ENCODE results near the gene CYP27B1. TPM values are rescaled to one million over a fixed set of nuclear protein-coding genes. Genes with fewer than 3 reads are reported as not detected.
"Not testable (repeated sequence)": the region's sequence is repeated elsewhere in the genome, so short reads cannot be mapped to it uniquely, and the experiment has no call there.

CYP27B1 gene
- total RNA-seq, 4 donors from 2014 or later = 1.2 to 4.1 (median 2.0) TPM

- Histone ChIP-seq H3K4me1 (no peaks in the 10 kb centered on the region), H3K9me3 (no peaks in the 10 kb centered on the region), H3K27ac (no peak overlapping the region), H3K4me3 (no peak overlapping the region), H3K36me3 (peaks cover 78% of the 10 kb centered on the region), H3K27me3 (no peaks in the 10 kb centered on the region)
- 95% methylated on average over 12 of the region's 12 CpGs for WGBS
- DNase-seq (ENCODE audit: low spot score in 2 of 2) = no peak
- TF ChIP-seq POLR2A (IDR thresholded peaks at IDR 0.05) (no peak), CTCF (IDR thresholded peaks at IDR 0.05) (no peak), EP300 (IDR thresholded peaks at IDR 0.05) (no peak), POLR2AphosphoS5 (IDR thresholded peaks at IDR 0.05) (no peak)
Observed at GRCh38 chr12:57715786-57716185, 51.1 kb downstream of the CYP27B1 start.

GRCh38 chr12:57715036-57715748 lies 51.7 kb downstream of the CYP27B1 start:
- H3K36me3 ChIP-seq = peaks cover 72% of the 10 kb centered on the region
- H3K4me1 ChIP-seq; H3K4me3 ChIP-seq; H3K9me3 ChIP-seq; DNase-seq (ENCODE audit: low spot score in 2 of 2); H3K27ac ChIP-seq; H3K27me3 ChIP-seq: not testable (repeated sequence)
- WGBS = 96% methylated on average over 6 of the region's 6 CpGs

- Histone ChIP-seq H3K4me3 (no peak overlapping the region), H3K27ac (no peak overlapping the region), H3K9me3 (no peaks in the 10 kb centered on the region), H3K4me1 (no peaks in the 10 kb centered on the region), H3K36me3 (peaks cover 52% of the 10 kb centered on the region), H3K27me3 (no peaks in the 10 kb centered on the region)
- WGBS = 90% methylated on average over 5 of the region's 5 CpGs
- DNase-seq (ENCODE audit: low spot score in 2 of 2) = no peak
- TF ChIP-seq POLR2A (IDR thresholded peaks at IDR 0.05) (no peak), EP300 (IDR thresholded peaks at IDR 0.05) (no peak), POLR2AphosphoS5 (IDR thresholded peaks at IDR 0.05) (no peak), CTCF (IDR thresholded peaks at IDR 0.05) (no peak)
Observed at GRCh38 chr12:57713209-57713608, 53.7 kb downstream of the CYP27B1 start.

- Histone ChIP-seq H3K4me1 (no peaks in the 10 kb centered on the region), H3K27me3 (no peaks in the 10 kb centered on the region), H3K36me3 (peaks cover 50% of the 10 kb centered on the region), H3K9me3 (no peaks in the 10 kb centered on the region), H3K27ac (no peak overlapping the region), H3K4me3 (no peak overlapping the region)
- DNase-seq (ENCODE audit: low spot score in 2 of 2) = no peak
- no peak for TF ChIP-seq POLR2AphosphoS5 (IDR thresholded peaks at IDR 0.05)
- TF ChIP-seq CTCF (IDR thresholded peaks at IDR 0.05) = no peak
- TF ChIP-seq POLR2A (IDR thresholded peaks at IDR 0.05) = no peak
- no peak for TF ChIP-seq EP300 (IDR thresholded peaks at IDR 0.05)
- WGBS = 92% methylated on average over 3 of the region's 3 CpGs
Observed at GRCh38 chr12:57712701-57713100, 54.2 kb downstream of the CYP27B1 start.

Other genes starting within 250 kb of the CYP27B1 start
- gene DDIT3, start 246.6 kb downstream of the CYP27B1 start, total RNA-seq = 10 to 100 TPM in 3 of 4 donors, 1 to 10 TPM in 1; 8.1 to 33.6 (median 14.4) TPM
- 10 to 100 TPM; 24.4 to 92.9 (median 36.8) TPM for gene MBD6, start 244.3 kb downstream of the CYP27B1 start, total RNA-seq
- gene DCTN2, start 219.9 kb downstream of the CYP27B1 start, total RNA-seq = 100 to 1,000 TPM; 152 to 242 (median 185) TPM
- under 1 TPM in 2 of 4 donors, not detected in 2; 0.08 to 0.23 TPM for gene KIF5A, start 217.0 kb downstream of the CYP27B1 start, total RNA-seq
- 10 to 100 TPM; 36.9 to 68.9 (median 51.5) TPM for gene PIP4K2C, start 175.9 kb downstream of the CYP27B1 start, total RNA-seq
- 10 to 100 TPM; 10.4 to 19.0 (median 12.1) TPM for gene DTX3, start 162.3 kb downstream of the CYP27B1 start, total RNA-seq
- gene ARHGEF25, start 155.6 kb downstream of the CYP27B1 start, total RNA-seq = 10 to 100 TPM in 1 of 4 donors, 1 to 10 TPM in 3; 4.0 to 13.3 (median 7.9) TPM
- under 1 TPM in 3 of 4 donors, not detected in 1; 0.38 to 0.48 (median 0.42) TPM for gene B4GALNT1, start 133.9 kb downstream of the CYP27B1 start, total RNA-seq
- 100 to 1,000 TPM; 165 to 282 (median 236) TPM for gene OS9, start 72.9 kb downstream of the CYP27B1 start, total RNA-seq
- 1 to 10 TPM in 3 of 4 donors, under 1 TPM in 1; 0.45 to 1.4 (median 1.3) TPM for gene AGAP2, start 28.3 kb downstream of the CYP27B1 start, total RNA-seq
- gene TSPAN31, start 22.0 kb downstream of the CYP27B1 start, total RNA-seq = 10 to 100 TPM; 29.8 to 54.7 (median 36.8) TPM
- gene CDK4, start 14.8 kb downstream of the CYP27B1 start, total RNA-seq = 10 to 100 TPM; 35.7 to 82.3 (median 47.0) TPM
- gene MARCHF9, start 12.0 kb downstream of the CYP27B1 start, total RNA-seq = 10 to 100 TPM; 10.2 to 26.6 (median 13.1) TPM
- gene METTL1, start 5.0 kb upstream of the CYP27B1 start, total RNA-seq = 10 to 100 TPM in 3 of 4 donors, 1 to 10 TPM in 1; 9.1 to 24.1 (median 16.4) TPM
- gene EEF1AKMT3, start 5.5 kb upstream of the CYP27B1 start, total RNA-seq = 10 to 100 TPM in 3 of 4 donors, 1 to 10 TPM in 1; 8.7 to 13.7 (median 11.3) TPM
- 10 to 100 TPM; 19.6 to 35.4 (median 29.1) TPM for gene TSFM, start 15.7 kb upstream of the CYP27B1 start, total RNA-seq
- gene AVIL, start 51.7 kb upstream of the CYP27B1 start, total RNA-seq = 10 to 100 TPM in 2 of 4 donors, 1 to 10 TPM in 2; 4.7 to 96.5 (median 10.0) TPM
- 100 to 1,000 TPM; 147 to 240 (median 215) TPM for gene CTDSP2, start 79.7 kb upstream of the CYP27B1 start, total RNA-seq
- 10 to 100 TPM in 1 of 4 donors, 1 to 10 TPM in 3; 4.4 to 12.0 (median 7.5) TPM for gene ATP23, start 174.5 kb upstream of the CYP27B1 start, total RNA-seq

Data from suprapubic skin (tissue), 4 donors.